ENCODE data around the gene SLC24A3. TPM values are rescaled to one million over a fixed set of nuclear protein-coding genes. Genes with fewer than 3 reads are reported as not detected.

Gene SLC24A3
- total and polyA plus RNA-seq, 4 experiments from 2014 or later, result not detected

DNA sequence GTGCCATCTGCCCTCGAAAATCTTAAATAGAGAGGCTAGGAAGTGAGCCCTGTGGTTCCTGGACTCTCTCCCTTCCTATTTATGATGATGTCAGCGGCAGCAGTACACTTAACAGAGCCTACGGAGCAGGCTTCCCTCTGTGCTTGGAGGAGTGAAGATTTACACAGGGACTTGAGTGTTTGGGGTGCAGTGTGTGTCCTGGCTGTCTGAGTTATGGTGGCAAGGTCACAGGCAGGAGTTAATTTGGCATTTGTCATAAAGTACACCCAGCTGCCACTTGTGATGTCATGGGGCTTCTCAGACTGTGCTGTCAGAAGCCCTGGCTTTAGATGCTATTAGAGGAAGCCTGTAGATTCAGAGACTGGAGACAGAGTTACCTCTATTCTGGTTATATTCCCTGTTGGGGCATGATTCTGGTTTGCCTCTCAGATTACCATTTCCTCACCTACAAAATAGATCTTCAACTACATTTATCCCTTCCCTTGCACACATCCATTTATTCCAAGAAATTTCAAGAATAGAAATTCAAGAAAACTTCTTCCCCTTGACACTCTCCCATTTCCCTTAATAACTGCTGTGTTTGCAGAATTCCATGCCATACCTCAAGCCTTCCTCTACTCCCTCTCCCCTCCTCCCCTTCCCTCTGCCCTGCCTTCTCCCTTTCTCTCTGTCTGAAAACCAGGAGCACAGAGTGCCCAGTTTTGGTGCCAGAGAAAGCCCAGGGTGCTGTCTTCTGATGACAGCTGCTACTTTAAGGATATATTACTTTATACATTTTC lies 72.1 kb downstream of the SLC24A3 start:
- Histone ChIP-seq H3K27ac (ENCODE audit: low read depth, low read length) (no peak overlapping the region), H3K4me1 (ENCODE audit: insufficient read depth, low read length) (no peaks in the 10 kb centered on the region), H3K36me3 (ENCODE audit: insufficient read depth, low read length) (no peaks in the 10 kb centered on the region), H3K27me3 (ENCODE audit: insufficient read depth, low read length) (no peaks in the 10 kb centered on the region), H3K9me3 (ENCODE audit: control insufficient read depth in 1 of 2, low read length in 2 of 2) (no peaks in the 10 kb centered on the region), H3K4me3 (ENCODE audit: low read length in 2 of 2) (no peak overlapping the region)
- no peak for DNase-seq
- H3K36me3 Mint-ChIP-seq, result no peaks in the 10 kb centered on the region
- H3K4me1 Mint-ChIP-seq, result no peaks in the 10 kb centered on the region
- CTCF ChIA-PET (ENCODE audit: partially characterized antibody), result no interaction called here
- intact Hi-C loops (cut with micrococcal nuclease), result no loop called here
- H3K27me3 Mint-ChIP-seq, result no peaks in the 10 kb centered on the region
- no peak overlapping the region for H3K27ac Mint-ChIP-seq
- H3K9me3 Mint-ChIP-seq, result peaks cover 0 to under 1% (median 0%) of the 10 kb centered on the region in 8 donors
- POLR2A ChIA-PET (ENCODE audit: partially characterized antibody), result no interaction called here
- H3K4me3 Mint-ChIP-seq, result no peak overlapping the region

DNA sequence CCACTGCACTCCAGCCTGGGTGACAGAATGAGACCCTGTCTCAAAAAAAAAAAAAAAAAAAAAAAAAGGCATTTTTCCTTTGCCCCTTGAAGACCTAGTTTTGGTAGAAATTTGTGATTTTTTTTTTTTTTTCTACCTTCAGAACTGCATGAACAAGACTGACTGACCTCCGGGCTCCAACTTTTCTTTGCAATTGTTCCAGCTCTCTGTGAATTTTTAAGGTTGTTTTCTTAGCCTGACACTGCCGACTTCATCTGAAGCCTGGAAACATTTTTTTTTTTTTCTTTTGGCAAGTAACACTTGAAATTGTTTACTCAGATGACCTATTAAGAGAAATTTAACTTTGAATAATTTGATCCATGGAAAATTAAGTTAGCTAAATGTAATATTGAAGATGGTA lies 73.0 kb downstream of the SLC24A3 start:
- no peaks in the 10 kb centered on the region for H3K27me3 ChIP-seq (ENCODE audit: insufficient read depth, low read length)
- ChIA-PET CTCF (ENCODE audit: partially characterized antibody) (no interaction called here), POLR2A (ENCODE audit: partially characterized antibody) (no interaction called here)
- no peaks in the 10 kb centered on the region for H3K9me3 ChIP-seq (ENCODE audit: control insufficient read depth in 1 of 2, low read length in 2 of 2)
- H3K36me3 ChIP-seq (ENCODE audit: insufficient read depth, low read length), result no peaks in the 10 kb centered on the region
- H3K36me3 Mint-ChIP-seq, result no peaks in the 10 kb centered on the region
- H3K9me3 Mint-ChIP-seq, result no peaks in the 10 kb centered on the region
- H3K4me3 Mint-ChIP-seq, result no peak overlapping the region
- intact Hi-C loops (cut with micrococcal nuclease), result no loop called here
- H3K27ac ChIP-seq (ENCODE audit: low read depth, low read length), result no peak overlapping the region
- H3K4me3 ChIP-seq (ENCODE audit: low read length in 2 of 2), result no peak overlapping the region
- H3K27me3 Mint-ChIP-seq, result no peaks in the 10 kb centered on the region
- H3K4me1 Mint-ChIP-seq, result no peaks in the 10 kb centered on the region
- DNase-seq, result no peak
- no peaks in the 10 kb centered on the region for H3K4me1 ChIP-seq (ENCODE audit: insufficient read depth, low read length)
- no peak overlapping the region for H3K27ac Mint-ChIP-seq

DNA sequence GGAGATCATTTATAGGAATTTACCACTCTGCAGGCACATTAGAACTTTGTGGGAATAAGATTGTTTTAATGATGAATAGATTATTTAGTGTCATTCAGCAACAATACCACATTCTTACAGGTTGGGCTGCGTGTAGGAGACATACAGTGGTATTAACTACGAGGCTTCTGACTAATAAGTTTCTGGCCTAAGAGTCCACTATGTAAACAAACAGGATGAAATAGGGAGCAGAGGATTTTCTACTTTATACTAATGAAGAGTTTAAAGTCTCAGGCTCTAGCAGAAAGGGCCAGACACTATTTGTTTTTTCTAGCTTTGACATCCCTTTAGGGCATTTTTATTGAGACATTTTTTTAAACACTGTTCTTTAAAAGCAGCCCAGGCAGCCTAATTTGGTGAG lies 75.6 kb downstream of the SLC24A3 start:
- CTCF ChIA-PET (ENCODE audit: partially characterized antibody), result no interaction called here
- no peaks in the 10 kb centered on the region for H3K4me1 Mint-ChIP-seq
- H3K27ac Mint-ChIP-seq, result no peak overlapping the region
- DNase-seq, result no peak
- Histone ChIP-seq H3K4me3 (ENCODE audit: low read length in 2 of 2) (no peak overlapping the region), H3K27me3 (ENCODE audit: insufficient read depth, low read length) (no peaks in the 10 kb centered on the region), H3K27ac (ENCODE audit: low read depth, low read length) (no peak overlapping the region), H3K9me3 (ENCODE audit: control insufficient read depth in 1 of 2, low read length in 2 of 2) (no peaks in the 10 kb centered on the region), H3K36me3 (ENCODE audit: insufficient read depth, low read length) (no peaks in the 10 kb centered on the region), H3K4me1 (ENCODE audit: insufficient read depth, low read length) (no peaks in the 10 kb centered on the region)
- no peaks in the 10 kb centered on the region for H3K36me3 Mint-ChIP-seq
- intact Hi-C loops (cut with micrococcal nuclease), result no loop called here
- no peaks in the 10 kb centered on the region for H3K9me3 Mint-ChIP-seq
- H3K4me3 Mint-ChIP-seq, result no peak overlapping the region
- POLR2A ChIA-PET (ENCODE audit: partially characterized antibody), result no interaction called here
- H3K27me3 Mint-ChIP-seq, result no peaks in the 10 kb centered on the region

DNA sequence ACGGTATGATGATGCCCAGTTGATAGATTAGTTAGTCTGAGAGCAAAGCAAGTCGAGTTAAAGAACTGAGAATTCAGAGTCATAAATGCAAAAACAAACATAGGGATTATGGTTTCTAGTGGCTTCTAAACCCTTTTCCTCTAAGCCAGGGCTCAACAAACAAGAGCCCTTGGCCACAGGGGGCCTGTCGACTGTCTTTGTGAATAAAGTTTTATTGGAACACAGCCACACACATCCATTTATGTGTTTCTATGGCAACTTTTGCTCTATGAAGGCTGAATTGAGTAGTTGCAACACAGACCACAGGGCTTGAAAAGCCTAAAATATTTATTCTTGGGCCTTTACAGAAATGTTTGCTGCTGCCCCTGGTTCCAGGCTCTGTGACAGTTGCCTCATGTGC lies 76.2 kb downstream of the SLC24A3 start:
- no peaks in the 10 kb centered on the region for H3K4me1 ChIP-seq (ENCODE audit: insufficient read depth, low read length)
- POLR2A ChIA-PET (ENCODE audit: partially characterized antibody), result no interaction called here
- H3K36me3 ChIP-seq (ENCODE audit: insufficient read depth, low read length), result no peaks in the 10 kb centered on the region

DNA sequence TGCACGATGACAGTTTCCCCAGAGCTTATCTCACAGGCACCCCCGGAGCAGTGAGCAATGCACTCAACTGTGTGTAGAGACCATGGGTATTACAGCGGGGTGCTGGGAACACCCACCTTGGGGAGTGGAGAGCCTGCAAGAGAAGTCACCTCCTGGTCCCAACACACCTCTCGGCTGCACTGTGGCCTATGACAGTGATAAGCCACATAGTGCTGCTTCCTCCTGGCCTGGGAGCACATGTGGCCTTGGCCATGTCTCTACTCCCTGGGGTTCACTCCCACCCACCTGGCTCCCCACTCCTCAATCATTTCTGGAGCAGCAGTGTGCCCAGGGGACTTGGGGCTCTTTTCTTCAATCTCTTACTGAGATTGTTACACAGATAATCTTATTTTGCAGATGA lies 77.0 kb downstream of the SLC24A3 start:
- Histone ChIP-seq H3K27me3 (ENCODE audit: insufficient read depth, low read length) (no peaks in the 10 kb centered on the region), H3K9me3 (ENCODE audit: control insufficient read depth in 1 of 2, low read length in 2 of 2) (no peaks in the 10 kb centered on the region), H3K36me3 (ENCODE audit: insufficient read depth, low read length) (no peaks in the 10 kb centered on the region), H3K4me3 (ENCODE audit: low read length in 2 of 2) (no peak overlapping the region), H3K27ac (ENCODE audit: low read depth, low read length) (no peak overlapping the region), H3K4me1 (ENCODE audit: insufficient read depth, low read length) (no peaks in the 10 kb centered on the region)
- Mint-ChIP-seq H3K4me3 (no peak overlapping the region), H3K27ac (no peak overlapping the region), H3K36me3 (no peaks in the 10 kb centered on the region), H3K9me3 (peaks cover 0 to 4% (median 0%) of the 10 kb centered on the region in 8 donors), H3K27me3 (no peaks in the 10 kb centered on the region), H3K4me1 (no peaks in the 10 kb centered on the region)
- ChIA-PET POLR2A (ENCODE audit: partially characterized antibody) (no interaction called here), CTCF (ENCODE audit: partially characterized antibody) (no interaction called here)
- intact Hi-C loops (cut with micrococcal nuclease), result no loop called here
- DNase-seq, result no peak

More for the DNA sequence above, 76.2 kb downstream of the SLC24A3 start:
- H3K27me3 Mint-ChIP-seq, result no peaks in the 10 kb centered on the region
- H3K27ac ChIP-seq (ENCODE audit: low read depth, low read length), result no peak overlapping the region
- H3K4me1 Mint-ChIP-seq, result no peaks in the 10 kb centered on the region
- CTCF ChIA-PET (ENCODE audit: partially characterized antibody), result no interaction called here
- H3K4me3 ChIP-seq (ENCODE audit: low read length in 2 of 2), result no peak overlapping the region
- H3K27me3 ChIP-seq (ENCODE audit: insufficient read depth, low read length), result no peaks in the 10 kb centered on the region
- no peak overlapping the region for H3K4me3 Mint-ChIP-seq
- no peak for DNase-seq
- H3K27ac Mint-ChIP-seq, result no peak overlapping the region
- H3K9me3 Mint-ChIP-seq, result no peaks in the 10 kb centered on the region
- no peaks in the 10 kb centered on the region for H3K9me3 ChIP-seq (ENCODE audit: control insufficient read depth in 1 of 2, low read length in 2 of 2)
- intact Hi-C loops (cut with micrococcal nuclease), result no loop called here
- H3K36me3 Mint-ChIP-seq, result no peaks in the 10 kb centered on the region

DNA sequence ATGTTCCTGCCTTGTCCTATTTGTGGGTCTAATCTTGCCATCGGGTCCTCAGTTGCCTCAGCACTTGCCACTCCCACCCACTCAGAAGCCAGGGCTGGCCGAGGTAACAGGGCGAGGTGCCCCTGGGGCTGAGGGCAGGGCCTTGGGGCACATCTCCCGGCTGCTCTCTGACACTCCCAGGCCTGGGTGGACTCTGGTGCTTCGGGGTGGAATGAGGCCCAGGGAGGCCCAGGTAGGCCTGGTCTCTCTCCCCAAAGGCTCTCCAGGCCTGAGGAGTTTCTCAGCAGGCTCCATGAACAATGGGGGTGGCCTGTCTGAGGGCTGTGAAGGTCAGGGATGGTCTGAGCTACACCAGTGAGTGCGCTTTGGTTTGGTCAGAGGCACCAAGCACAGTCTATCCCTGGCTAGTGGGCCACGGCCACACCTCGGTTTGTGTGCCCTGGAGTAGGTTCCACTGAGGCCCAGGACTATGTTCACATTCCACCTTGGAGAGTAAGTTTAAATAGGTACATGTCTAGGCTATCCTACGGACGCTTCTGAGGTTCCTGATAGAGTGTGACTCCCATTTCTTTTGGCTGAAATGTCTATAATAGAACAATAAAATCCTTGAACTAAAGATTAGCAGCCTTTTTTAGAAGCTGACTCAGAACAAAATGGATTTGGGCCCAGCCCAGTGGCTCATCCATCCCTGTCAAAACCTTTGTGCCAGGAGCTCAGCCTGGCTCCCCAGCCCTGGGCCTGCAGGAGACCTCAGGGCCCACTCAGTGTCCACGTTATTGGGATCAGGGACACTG lies 78.8 kb downstream of the SLC24A3 start:
- DNase-seq, result no peak
- Mint-ChIP-seq H3K36me3 (no peaks in the 10 kb centered on the region), H3K27ac (no peak overlapping the region), H3K27me3 (no peaks in the 10 kb centered on the region), H3K9me3 (peaks cover 0 to 6% (median 0%) of the 10 kb centered on the region in 8 donors), H3K4me1 (no peaks in the 10 kb centered on the region), H3K4me3 (no peak overlapping the region)
- Histone ChIP-seq H3K27me3 (ENCODE audit: insufficient read depth, low read length) (no peaks in the 10 kb centered on the region), H3K4me1 (ENCODE audit: insufficient read depth, low read length) (no peaks in the 10 kb centered on the region), H3K27ac (ENCODE audit: low read depth, low read length) (no peak overlapping the region), H3K9me3 (ENCODE audit: control insufficient read depth in 1 of 2, low read length in 2 of 2) (no peaks in the 10 kb centered on the region), H3K4me3 (ENCODE audit: low read length in 2 of 2) (no peak overlapping the region), H3K36me3 (ENCODE audit: insufficient read depth, low read length) (no peaks in the 10 kb centered on the region)
- ChIA-PET POLR2A (ENCODE audit: partially characterized antibody) (no interaction called here), CTCF (ENCODE audit: partially characterized antibody) (no interaction called here)
- intact Hi-C loops (cut with micrococcal nuclease), result no loop called here

DNA sequence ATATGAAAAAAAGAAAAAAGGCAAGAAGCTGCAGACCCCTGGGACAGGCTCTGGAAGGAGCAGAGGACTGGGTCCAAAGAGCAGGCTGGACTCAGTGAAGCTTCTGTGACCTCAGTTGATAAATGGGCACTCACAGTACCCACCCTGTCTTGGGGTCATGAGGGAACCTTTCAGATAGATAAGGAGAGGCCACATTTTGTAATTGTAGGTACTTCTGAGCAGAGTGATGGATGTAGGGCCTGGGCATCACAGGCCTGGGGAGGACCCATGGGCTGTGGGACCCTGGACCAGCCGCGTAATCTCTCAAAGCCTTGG lies 79.3 kb downstream of the SLC24A3 start:
- Histone ChIP-seq H3K36me3 (ENCODE audit: insufficient read depth, low read length) (no peaks in the 10 kb centered on the region), H3K27ac (ENCODE audit: low read depth, low read length) (no peak overlapping the region), H3K27me3 (ENCODE audit: insufficient read depth, low read length) (no peaks in the 10 kb centered on the region), H3K9me3 (ENCODE audit: control insufficient read depth in 1 of 2, low read length in 2 of 2) (no peaks in the 10 kb centered on the region), H3K4me1 (ENCODE audit: insufficient read depth, low read length) (no peaks in the 10 kb centered on the region), H3K4me3 (ENCODE audit: low read length in 2 of 2) (no peak overlapping the region)
- peak overlapping the region in 1 of 8 donors; percentile 3 for H3K4me3 Mint-ChIP-seq
- no peaks in the 10 kb centered on the region for H3K27me3 Mint-ChIP-seq
- H3K36me3 Mint-ChIP-seq, result no peaks in the 10 kb centered on the region
- DNase-seq, result no peak
- POLR2A ChIA-PET (ENCODE audit: partially characterized antibody), result no interaction called here
- no peaks in the 10 kb centered on the region for H3K4me1 Mint-ChIP-seq
- no peak overlapping the region for H3K27ac Mint-ChIP-seq
- peaks cover 0 to 6% (median 0%) of the 10 kb centered on the region in 8 donors for H3K9me3 Mint-ChIP-seq
- intact Hi-C loops (cut with micrococcal nuclease), result no loop called here
- CTCF ChIA-PET (ENCODE audit: partially characterized antibody), result no interaction called here

Measured in CD4-positive, alpha-beta memory T cell (primary cell).